T-cell (primary cell): ENCODE data around the gene ARHGAP28. TPM values are rescaled to one million over a fixed set of nuclear protein-coding genes. Genes with fewer than 3 reads are reported as not detected.

Experiments
- ATAC-seq, 4 experiments: fragments of 200-7000 bp in 3 of 4; fragments of 150-1000 bp in 1 of 4; cut with Tn5 transposase; replicated peaks in 1 of 4; 1 replicate in 3 of 4; 2 replicates in 1 of 4; pipeline ENCODE4 v1.10.0; 2021; ENCODE audit warnings: moderate library complexity in 3 of 4, mild to moderate bottlenecking in 2 of 4, moderate number of reproducible peaks in 1 of 4
- CTCF ChIA-PET, 2 donors: fragments of 300-600 bp; sonication (Branson Sonifier 250); formaldehyde crosslinking; loops; one replicate each; lab custom pipeline; 2022; ENCODE audit warnings: antibody characterized with exemption in 2 of 2; lab: Charles Lee
- POLR2A ChIA-PET, 2 donors: fragments of 300-600 bp; sonication (Branson Sonifier 250); formaldehyde crosslinking; loops; one replicate each; lab custom pipeline; 2022; ENCODE audit warnings: antibody characterized with exemption in 2 of 2; lab: Charles Lee
- DNase-seq, 35 experiments: peaks; one replicate each; pipeline versions ENCODE4 v3.0.0 to v3.0.0-alpha.2; 2013 to 2023
- H3K27ac ChIP-seq: one replicate; pipeline ENCODE4 v1.5.1; 2013; ENCODE audit warnings: low read length
- H3K27me3 ChIP-seq, 2 experiments: replicated peaks in 1 of 2; 1 replicate in 1 of 2; 2 replicates in 1 of 2; pipeline versions ENCODE4 v1.6.1 to v1.7.0; 2013; ENCODE audit warnings: low read length in 1 of 2, mixed read lengths in 1 of 2; ENCODE audit not compliant: control insufficient read depth in 2 of 2, insufficient read depth in 2 of 2; ENCODE audit errors: extremely low read depth in 1 of 2
- H3K36me3 ChIP-seq, 2 donors: 1 replicate in 1 of 2; 2 replicates in 1 of 2; pipeline versions ENCODE4 v1.6.1 to v1.7.0; 2013; ENCODE audit warnings: low read length in 1 of 2; ENCODE audit not compliant: control insufficient read depth in 2 of 2, insufficient read depth in 1 of 2; ENCODE audit errors: extremely low read depth in 1 of 2
- H3K4me1 ChIP-seq, 2 experiments: 1 replicate in 1 of 2; 2 replicates in 1 of 2; pipeline versions ENCODE4 v1.6.1 to v1.7.0; 2013; ENCODE audit warnings: low read length in 2 of 2, mixed read lengths in 1 of 2; ENCODE audit not compliant: insufficient read depth in 2 of 2, control insufficient read depth in 1 of 2; ENCODE audit errors: extremely low read depth in 1 of 2
- H3K4me3 ChIP-seq, 2 donors: 1 replicate in 1 of 2; 2 replicates in 1 of 2; pipeline versions ENCODE4 v1.5.1 to v1.7.0; 2013; ENCODE audit warnings: mild to moderate bottlenecking in 2 of 2, low read length in 1 of 2, moderate library complexity in 1 of 2; ENCODE audit not compliant: control insufficient read depth in 1 of 2; ENCODE audit errors: extremely low read depth in 1 of 2
- H3K9me3 ChIP-seq: 2 replicates; pipeline ENCODE4 v1.7.0; 2013
- H3K27ac Mint-ChIP-seq, 2 donors: one replicate each; pipeline ENCODE4 v1.8.0; 2020 to 2021; ENCODE audit warnings: mild to moderate bottlenecking in 2 of 2, mixed read lengths in 2 of 2
- H3K27me3 Mint-ChIP-seq, 2 donors: one replicate each; pipeline ENCODE4 v1.8.0; 2021 to 2022; ENCODE audit warnings: mixed read lengths in 2 of 2
- H3K36me3 Mint-ChIP-seq: one replicate; pipeline ENCODE4 v1.8.0; 2021; ENCODE audit warnings: mixed read lengths
- H3K4me1 Mint-ChIP-seq, 3 donors: one replicate each; pipeline ENCODE4 v1.8.0; 2020 to 2022; ENCODE audit warnings: mixed read lengths in 3 of 3, mild to moderate bottlenecking in 1 of 3
- H3K4me3 Mint-ChIP-seq, 3 donors: one replicate each; pipeline ENCODE4 v1.8.0; 2020 to 2022; ENCODE audit warnings: mild to moderate bottlenecking in 3 of 3, mixed read lengths in 3 of 3, moderate library complexity in 3 of 3
- H3K9me3 Mint-ChIP-seq, 3 donors: one replicate each; pipeline ENCODE4 v1.8.0; 2020 to 2022; ENCODE audit warnings: mixed read lengths in 3 of 3
- WGBS: methylation state at CpG from one replicate; pipeline ENCODE4 v1.1.5; 2013; ENCODE audit warnings: missing lambda C conversion rate; ENCODE audit not compliant: insufficient coverage; 5-methylcytosine and 5-hydroxymethylcytosine counted together
- total RNA-seq, 35 experiments: library from RNA in 6 of 35; stranded (reverse) in 6 of 35; fragments of 120-200 nt in 1 of 35; gene quantifications; one replicate each; pipeline versions ENCODE4 v1.2.1 to v1.2.4 and lab custom pipeline; 2013 to 2026

The ARHGAP28 gene
- total RNA-seq, 5 donors from 2014 or later (not counting 1 experiment from before 2014, with no cell fraction given): 0.29 TPM; not detected in 4

DNA sequence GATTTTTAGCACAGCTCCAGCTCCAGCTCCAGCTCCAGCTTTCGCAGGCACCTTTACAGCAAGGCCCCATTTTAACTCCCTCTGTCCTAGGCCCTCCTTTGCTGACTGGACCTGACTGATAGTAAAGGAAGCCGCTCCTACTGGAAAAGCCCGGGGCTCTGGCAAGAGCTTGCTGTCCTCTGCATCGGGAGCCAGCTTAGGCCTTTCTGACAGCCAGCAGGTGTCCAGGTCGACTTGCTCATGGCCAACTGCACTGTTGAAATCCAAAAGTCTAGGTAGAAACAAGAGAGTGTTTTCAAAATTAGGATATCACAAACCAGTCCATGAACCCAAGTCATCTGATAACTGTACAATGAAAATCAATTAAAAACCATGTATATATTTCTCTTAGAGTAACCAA lies 227.0 kb downstream of the ARHGAP28 start:
- WGBS: 88% methylated on average over 3 of the region's 5 CpGs
- Mint-ChIP-seq H3K9me3 (peaks cover 4 to 12% (median 6%) of the 10 kb centered on the region in 3 donors), H3K4me1 (no peaks in the 10 kb centered on the region), H3K36me3 (no peaks in the 10 kb centered on the region), H3K4me3 (no peak overlapping the region), H3K27me3 (no peaks in the 10 kb centered on the region), H3K27ac (no peak overlapping the region)
- no peak overlapping the region for H3K4me3 ChIP-seq
- no peaks in the 10 kb centered on the region for H3K4me1 ChIP-seq
- H3K9me3 ChIP-seq: no peaks in the 10 kb centered on the region
- H3K27ac ChIP-seq: no peak overlapping the region
- ChIA-PET CTCF (no interaction called here), POLR2A (no interaction called here)
- H3K27me3 ChIP-seq: no peaks in the 10 kb centered on the region
- ATAC-seq (no peak), DNase-seq (no peak)
- H3K36me3 ChIP-seq: no peaks in the 10 kb centered on the region

DNA sequence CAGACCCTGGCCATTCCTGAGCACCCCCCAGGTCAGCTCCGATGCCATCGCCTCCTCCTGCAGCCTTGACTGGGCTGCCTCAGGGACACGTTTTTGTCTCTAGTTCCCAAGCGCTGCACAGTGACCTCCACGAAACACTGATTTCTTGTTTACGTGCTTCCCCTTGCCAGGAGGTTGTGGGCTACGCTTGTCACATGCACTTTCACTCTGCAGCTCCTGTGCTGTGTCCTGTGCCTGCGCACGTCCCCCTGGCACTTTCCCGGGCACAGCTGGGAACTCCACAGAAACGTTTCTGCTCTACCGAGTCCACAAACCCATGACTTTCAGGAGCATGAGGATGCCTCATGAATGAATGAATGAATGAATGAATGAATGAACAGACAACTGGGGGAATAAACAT lies 227.5 kb downstream of the ARHGAP28 start:
- Mint-ChIP-seq H3K9me3 (peaks cover 0 to 9% (median 7%) of the 10 kb centered on the region in 3 donors), H3K27me3 (no peaks in the 10 kb centered on the region), H3K4me3 (no peak overlapping the region), H3K4me1 (no peaks in the 10 kb centered on the region), H3K36me3 (no peaks in the 10 kb centered on the region), H3K27ac (no peak overlapping the region)
- Histone ChIP-seq H3K36me3 (no peaks in the 10 kb centered on the region), H3K27ac (no peak overlapping the region), H3K27me3 (no peaks in the 10 kb centered on the region), H3K4me3 (no peak overlapping the region), H3K9me3 (no peaks in the 10 kb centered on the region), H3K4me1 (no peaks in the 10 kb centered on the region)
- ATAC-seq: no peak
- POLR2A ChIA-PET: no interaction called here
- CTCF ChIA-PET: no interaction called here
- 96% methylated on average over 8 of the region's 12 CpGs for WGBS
- DNase-seq: no peak

DNA sequence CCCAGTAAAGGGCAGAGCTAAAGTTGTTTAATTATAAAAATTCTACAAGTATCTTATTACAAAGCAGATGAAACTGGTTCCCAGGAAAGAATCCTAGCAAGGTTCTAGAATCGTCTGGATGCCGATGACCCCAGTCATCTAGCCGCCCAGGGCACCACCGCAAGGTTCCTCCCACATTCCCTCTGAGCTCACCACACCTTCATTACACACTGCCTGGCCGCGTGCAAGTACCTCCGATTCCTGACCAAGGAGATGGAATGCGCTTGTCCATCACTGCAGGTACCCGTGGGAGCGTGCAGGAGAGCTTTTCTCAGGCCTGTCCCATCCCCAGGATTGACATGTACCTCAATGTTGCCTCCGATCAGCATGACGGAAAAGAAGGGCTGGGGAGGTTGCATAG lies 229.6 kb downstream of the ARHGAP28 start:
- H3K27me3 ChIP-seq: no peaks in the 10 kb centered on the region
- DNase-seq (no peak), ATAC-seq (no peak)
- Mint-ChIP-seq H3K27ac (no peak overlapping the region), H3K4me3 (no peak overlapping the region), H3K27me3 (no peaks in the 10 kb centered on the region), H3K9me3 (peaks cover 0 to 7% (median 7%) of the 10 kb centered on the region in 3 donors), H3K36me3 (no peaks in the 10 kb centered on the region), H3K4me1 (no peaks in the 10 kb centered on the region)
- H3K4me3 ChIP-seq: no peak overlapping the region
- no peaks in the 10 kb centered on the region for H3K9me3 ChIP-seq
- WGBS: 92% methylated on average over 6 of the region's 12 CpGs
- no peaks in the 10 kb centered on the region for H3K36me3 ChIP-seq
- H3K4me1 ChIP-seq: no peaks in the 10 kb centered on the region
- no peak overlapping the region for H3K27ac ChIP-seq
- CTCF ChIA-PET: no interaction called here
- POLR2A ChIA-PET: no interaction called here

- WGBS: no CpG with 5 or more reads among the region's 1 CpG
- POLR2A ChIA-PET: no interaction called here
Observed at GRCh38 chr18:6960124-6960523, 230.6 kb downstream of the ARHGAP28 start.

GRCh38 chr18:6960656-6961055 lies 231.1 kb downstream of the ARHGAP28 start:
- Mint-ChIP-seq H3K4me3 (no peak overlapping the region), H3K9me3 (peaks cover 0 to 7% (median 7%) of the 10 kb centered on the region in 3 donors), H3K36me3 (no peaks in the 10 kb centered on the region), H3K27me3 (no peaks in the 10 kb centered on the region), H3K4me1 (no peaks in the 10 kb centered on the region), H3K27ac (no peak overlapping the region)
- Histone ChIP-seq H3K27me3 (no peaks in the 10 kb centered on the region), H3K4me3 (no peak overlapping the region), H3K9me3 (no peaks in the 10 kb centered on the region), H3K4me1 (no peaks in the 10 kb centered on the region), H3K27ac (no peak overlapping the region), H3K36me3 (no peaks in the 10 kb centered on the region)
- 89% methylated on average over 2 of the region's 2 CpGs for WGBS
- ChIA-PET CTCF (no interaction called here), POLR2A (no interaction called here)
- DNase-seq (no peak), ATAC-seq (no peak)

More at GRCh38 chr18:6960124-6960523, 230.6 kb downstream of the ARHGAP28 start:
- no peaks in the 10 kb centered on the region for H3K27me3 Mint-ChIP-seq
- H3K4me1 ChIP-seq: no peaks in the 10 kb centered on the region
- no peaks in the 10 kb centered on the region for H3K27me3 ChIP-seq
- DNase-seq: no peak
- no peaks in the 10 kb centered on the region for H3K36me3 ChIP-seq
- no peaks in the 10 kb centered on the region for H3K9me3 ChIP-seq
- no peak overlapping the region for H3K27ac Mint-ChIP-seq
- H3K27ac ChIP-seq: no peak overlapping the region
- H3K36me3 Mint-ChIP-seq: no peaks in the 10 kb centered on the region
- H3K4me3 Mint-ChIP-seq: no peak overlapping the region
- no peak for ATAC-seq
- H3K4me3 ChIP-seq: no peak overlapping the region
- H3K4me1 Mint-ChIP-seq: no peaks in the 10 kb centered on the region
- CTCF ChIA-PET: no interaction called here
- peaks cover 0 to 7% (median 7%) of the 10 kb centered on the region in 3 donors for H3K9me3 Mint-ChIP-seq

DNA sequence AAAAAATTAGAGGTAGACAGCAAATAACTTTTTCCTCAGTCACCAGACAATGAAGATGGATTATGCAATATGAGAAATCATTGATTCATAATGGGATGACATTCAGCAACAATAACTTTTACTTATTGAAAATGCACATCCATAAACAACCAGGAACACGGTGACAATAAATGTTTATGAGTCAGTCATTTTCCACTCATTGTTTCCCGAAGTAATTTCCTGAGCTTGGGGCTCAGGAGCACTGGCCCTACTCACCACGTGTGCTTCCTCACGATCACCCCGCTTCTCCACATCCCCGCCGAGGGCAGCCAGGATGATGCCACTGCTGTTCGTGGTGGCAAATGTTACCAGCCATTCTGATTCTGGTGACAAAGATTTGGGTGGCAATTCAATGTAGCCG lies 231.8 kb downstream of the ARHGAP28 start:
- no peak overlapping the region for H3K4me3 ChIP-seq
- H3K27ac ChIP-seq: no peak overlapping the region
- Mint-ChIP-seq H3K9me3 (peaks cover 0 to 10% (median 7%) of the 10 kb centered on the region in 3 donors), H3K27me3 (no peaks in the 10 kb centered on the region), H3K4me3 (no peak overlapping the region), H3K4me1 (no peaks in the 10 kb centered on the region), H3K27ac (no peak overlapping the region), H3K36me3 (no peaks in the 10 kb centered on the region)
- H3K4me1 ChIP-seq: no peaks in the 10 kb centered on the region
- no peak for DNase-seq
- WGBS: 86% methylated on average over 8 of the region's 9 CpGs
- no peaks in the 10 kb centered on the region for H3K36me3 ChIP-seq
- no peaks in the 10 kb centered on the region for H3K9me3 ChIP-seq
- ATAC-seq: no peak
- POLR2A ChIA-PET: no interaction called here
- no peaks in the 10 kb centered on the region for H3K27me3 ChIP-seq
- CTCF ChIA-PET: no interaction called here
